GM19463 (cell line): ENCODE measurements around the gene NEO1.

Source experiments
- ATAC-seq: cut with Tn5 transposase; IDR thresholded peaks from one replicate; pipeline ENCODE4 v1.9.1; 2021; ENCODE audit warnings: mild to moderate bottlenecking, moderate library complexity; ENCODE audit not compliant: unreplicated experiment

NEO1 gene

GRCh38 chr15:73326157-73326556 is 273.9 kb downstream of the NEO1 start:
- no peak for ATAC-seq

- no peak for ATAC-seq
Observed at GRCh38 chr15:73328149-73328820, 276.0 kb downstream of the NEO1 start.

- no peak for ATAC-seq
Observed at GRCh38 chr15:73328981-73329380, 276.7 kb downstream of the NEO1 start.

- no peak for ATAC-seq
Observed at GRCh38 chr15:73329501-73330200, 277.4 kb downstream of the NEO1 start.

GRCh38 chr15:73330206-73331051 is 278.2 kb downstream of the NEO1 start:
- no peak for ATAC-seq

- no peak for ATAC-seq
Observed at GRCh38 chr15:73331501-73331900, 279.2 kb downstream of the NEO1 start.

- no peak for ATAC-seq
Observed at GRCh38 chr15:73331991-73332925, 280.0 kb downstream of the NEO1 start.

GRCh38 chr15:73333001-73333400 is 280.7 kb downstream of the NEO1 start:
- ATAC-seq, result no peak

GRCh38 chr15:73334086-73334485 is 281.8 kb downstream of the NEO1 start:
- no peak for ATAC-seq

GRCh38 chr15:73335026-73335425 is 282.8 kb downstream of the NEO1 start:
- no peak for ATAC-seq

GRCh38 chr15:73335471-73335870 is 283.2 kb downstream of the NEO1 start:
- ATAC-seq, result no peak

- ATAC-seq, result no peak
Observed at GRCh38 chr15:73336756-73337155, 284.5 kb downstream of the NEO1 start.

GRCh38 chr15:73337187-73337586 is 284.9 kb downstream of the NEO1 start:
- ATAC-seq, result no peak

- no peak for ATAC-seq
Observed at GRCh38 chr15:73338058-73338457, 285.8 kb downstream of the NEO1 start.

GRCh38 chr15:73338606-73339374 is 286.5 kb downstream of the NEO1 start:
- no peak for ATAC-seq

- ATAC-seq, result no peak
Observed at GRCh38 chr15:73340502-73341192, 288.4 kb downstream of the NEO1 start.

- no peak for ATAC-seq
Observed at GRCh38 chr15:73341886-73342600, 289.8 kb downstream of the NEO1 start.

GRCh38 chr15:73344056-73344455 is 291.8 kb downstream of the NEO1 start:
- no peak for ATAC-seq

GRCh38 chr15:73345658-73346057 is 293.4 kb downstream of the NEO1 start:
- no peak for ATAC-seq
